HFF-Myc (cell line): ENCODE data around the gene PRPF19.
A peak's percentile ranks its signal among the peaks of the same experiment; 100 is the strongest.

Source experiments
- DNase-seq: peaks from one replicate; pipeline ENCODE4 v3.0.0-alpha.2; 2011; ENCODE audit warnings: low read depth; ENCODE audit errors: extremely low read depth
- H3K4me3 ChIP-seq: replicated peaks from 2 replicates; pipeline ENCODE4 v1.5.1; 2011; ENCODE audit warnings: low read depth, mild to moderate bottlenecking, control low read depth, low read length
- CTCF ChIP-seq: IDR thresholded peaks from 2 replicates; pipeline ENCODE4 v1.5.1; 2012; ENCODE audit warnings: mild to moderate bottlenecking, low read depth, low read length, control low read depth; ENCODE audit errors: missing control alignments

Gene PRPF19

GRCh38 chr11:60906132-60906972, at the start of gene PRPF19:
Gene PRPF19 (minus strand): TSS chr11:60906585. CDS start chr11:60906382, 203 bp downstream.
- H3K4me3 ChIP-seq, result peak within 1 kb of the TSS; percentile 93
- TF ChIP-seq CTCF, result no peak
- peak; percentile 90 for DNase-seq

DNA sequence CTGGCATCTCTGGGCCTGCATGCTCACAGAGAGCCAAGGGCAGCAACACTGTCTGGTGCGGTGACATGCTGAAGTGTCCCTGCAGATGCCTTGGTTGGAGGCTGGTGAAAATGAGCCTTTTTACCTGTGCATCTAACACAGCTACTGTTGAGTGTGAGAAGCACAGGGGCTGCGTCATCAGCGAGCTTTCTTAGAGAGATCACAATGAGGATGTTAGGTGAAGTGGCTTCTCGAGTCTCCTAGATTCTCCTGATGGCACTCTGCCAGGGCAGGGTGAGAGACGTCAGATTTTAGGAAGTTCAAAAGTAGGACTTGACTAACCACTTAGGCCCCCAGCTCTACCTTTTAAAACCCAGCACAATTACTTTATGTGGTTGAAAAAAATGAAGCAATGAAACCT, 49.2 kb upstream of the PRPF19 start:
- no peak for DNase-seq
- no peak for TF ChIP-seq CTCF
- no peak overlapping the region for H3K4me3 ChIP-seq

GRCh38 chr11:60954421-60954820, 48.0 kb upstream of the PRPF19 start:
- DNase-seq, result no peak
- TF ChIP-seq CTCF, result no peak
- no peak overlapping the region for H3K4me3 ChIP-seq

DNA sequence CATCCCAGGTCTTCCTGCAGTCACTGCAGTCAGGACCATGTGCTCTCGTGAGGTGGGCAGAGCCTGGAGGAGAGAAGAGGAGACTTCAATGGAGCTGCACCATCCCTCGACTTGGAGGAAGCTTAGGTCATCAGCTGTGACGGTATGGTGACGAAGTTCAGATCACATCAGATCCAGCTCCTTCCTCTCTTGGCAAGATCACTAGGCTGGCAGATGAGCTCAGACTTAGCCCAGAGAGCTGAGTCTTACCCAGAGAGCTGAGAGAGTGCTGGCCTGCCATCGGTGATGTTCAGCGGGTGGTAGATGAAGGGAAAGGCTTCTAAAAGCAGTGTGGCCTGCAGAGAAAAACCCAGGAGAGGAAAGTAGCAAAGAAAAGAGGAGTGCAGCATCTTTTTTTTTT, 47.4 kb upstream of the PRPF19 start:
- TF ChIP-seq CTCF, result no peak
- no peak overlapping the region for H3K4me3 ChIP-seq
- DNase-seq, result no peak

GRCh38 chr11:60952742-60953170, 46.4 kb upstream of the PRPF19 start:
- TF ChIP-seq CTCF, result no peak
- DNase-seq, result no peak
- no peak overlapping the region for H3K4me3 ChIP-seq

DNA sequence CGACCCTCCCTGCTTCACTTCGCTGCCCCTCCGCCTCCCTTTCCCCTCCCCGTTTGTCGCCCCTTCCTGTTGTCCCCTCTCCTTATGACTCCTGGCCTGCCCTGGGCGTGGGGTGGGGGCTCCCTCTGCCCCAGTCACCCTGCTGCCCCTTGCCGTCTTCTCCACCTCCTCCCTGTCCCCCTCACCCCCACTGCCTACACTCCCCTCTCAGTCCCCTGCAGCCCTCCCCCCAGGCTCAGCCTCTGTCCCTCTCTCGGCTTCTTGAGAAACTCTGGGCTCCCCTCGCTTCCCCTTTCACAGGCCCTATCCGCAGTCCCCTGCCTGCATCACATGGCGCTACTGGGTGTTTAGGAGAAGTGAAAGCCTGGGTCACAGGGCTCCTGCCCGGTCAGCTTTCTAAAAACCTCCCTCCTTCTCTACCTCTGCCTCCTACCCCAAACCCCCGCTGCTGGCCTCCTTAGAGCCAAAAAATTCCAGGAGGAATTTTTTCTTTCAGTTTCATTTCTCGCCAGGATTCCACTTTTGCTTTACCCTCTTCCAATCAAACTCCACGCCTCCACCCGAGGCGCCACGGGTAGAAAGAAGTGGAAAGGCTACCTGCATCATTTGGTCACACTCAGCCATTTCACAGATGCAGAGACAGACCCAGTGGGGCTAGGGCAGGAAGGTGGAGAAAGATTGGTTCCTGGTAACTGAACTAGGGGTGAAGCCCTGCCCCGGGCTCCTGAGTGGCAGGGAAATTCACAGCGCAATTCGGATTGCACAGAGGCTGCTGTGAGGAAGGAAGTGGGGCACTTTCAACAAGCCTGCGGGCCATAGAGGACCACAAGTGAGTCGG, 45.7 kb upstream of the PRPF19 start, which contains the start of gene SLC15A3:
SLC15A3 (minus strand) TSS at position 273 of the 838 bp plus-strand sequence. CDS start 625 bp downstream, outside the sequence.
- TF ChIP-seq CTCF, result no peak
- DNase-seq, result no peak
- H3K4me3 ChIP-seq, result peak within 1 kb of the TSS; percentile 16
